H54 (cell line): ENCODE data around the gene FGF14.
"Not testable (repeated sequence)": the region's sequence is repeated elsewhere in the genome, so short reads cannot be mapped to it uniquely, and the experiment has no call there.

Experiments
- DNase-seq: peaks from one replicate; pipeline ENCODE4 v3.0.0; 2011; ENCODE audit warnings: low spot score, mixed read lengths; ENCODE audit not compliant: insufficient read length
- FAIRE-seq: peaks from 3 replicates; lab custom pipeline; 2011; peaks lifted over from hg19 to GRCh38; lab: Jason Lieb, UNC
- POLR2A ChIP-seq: IDR thresholded peaks from 2 replicates; pipeline ENCODE4 v1.6.1; 2011; ENCODE audit warnings: low read depth, mild to moderate bottlenecking, low read length

The FGF14 gene

DNA sequence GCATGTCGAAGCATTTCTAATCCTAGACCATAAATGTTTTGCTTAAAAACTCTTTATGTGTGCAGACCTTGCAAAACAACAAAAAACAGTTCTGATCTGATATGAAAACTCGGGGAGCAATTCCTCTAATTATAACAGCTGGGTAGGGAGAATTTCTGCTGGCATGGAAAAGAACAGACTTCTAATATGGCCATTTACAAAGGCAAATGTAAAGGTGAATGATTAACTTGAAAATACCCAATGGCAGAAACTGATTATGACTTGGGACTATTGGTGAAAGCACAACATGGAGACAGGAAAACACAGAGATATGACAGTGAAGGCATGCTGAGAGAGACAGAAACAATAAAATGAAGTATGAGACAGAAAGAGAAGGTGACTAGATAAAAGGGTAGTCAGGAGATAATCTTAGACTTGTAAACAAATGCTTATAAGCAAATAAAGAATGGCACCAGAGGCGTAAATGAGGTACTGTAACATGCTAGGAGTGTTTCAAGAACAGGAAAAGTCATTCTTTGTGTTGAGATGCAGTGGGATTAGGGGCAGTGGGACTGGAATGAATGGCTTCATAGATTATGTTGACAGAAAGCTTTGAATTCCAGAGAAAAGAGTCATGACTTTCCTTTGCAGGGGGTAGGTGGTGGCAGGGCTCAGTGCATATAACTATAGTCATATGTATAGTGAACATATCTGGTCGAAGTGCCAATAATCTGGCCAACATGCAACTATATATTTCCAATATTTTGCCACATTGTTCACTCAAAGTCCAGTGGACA, 556.4 kb downstream of the FGF14 start:
- FAIRE-seq (peak; percentile 80), DNase-seq (no peak)
- no peak for TF ChIP-seq POLR2A

DNA sequence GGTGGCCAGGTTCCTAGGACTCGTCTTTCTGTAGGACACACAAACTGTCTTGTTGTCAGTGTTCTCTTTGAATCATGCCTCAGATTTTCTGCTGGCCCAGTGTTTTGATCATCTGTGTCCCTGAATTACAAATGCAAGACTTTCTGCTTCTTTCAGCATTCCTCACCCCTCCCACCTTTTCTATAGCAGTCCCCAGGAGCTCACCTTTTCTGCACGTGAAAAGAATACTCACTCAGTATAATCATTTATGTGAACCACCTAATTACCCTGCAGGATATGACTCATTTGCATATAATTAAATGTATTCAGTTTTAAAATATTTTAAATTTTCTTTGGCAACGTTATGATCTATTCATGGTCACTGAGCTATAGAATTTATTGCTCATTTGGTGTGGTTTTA, 560.1 kb downstream of the FGF14 start:
- TF ChIP-seq POLR2A = no peak
- DNase-seq (no peak), FAIRE-seq (no peak)

DNA sequence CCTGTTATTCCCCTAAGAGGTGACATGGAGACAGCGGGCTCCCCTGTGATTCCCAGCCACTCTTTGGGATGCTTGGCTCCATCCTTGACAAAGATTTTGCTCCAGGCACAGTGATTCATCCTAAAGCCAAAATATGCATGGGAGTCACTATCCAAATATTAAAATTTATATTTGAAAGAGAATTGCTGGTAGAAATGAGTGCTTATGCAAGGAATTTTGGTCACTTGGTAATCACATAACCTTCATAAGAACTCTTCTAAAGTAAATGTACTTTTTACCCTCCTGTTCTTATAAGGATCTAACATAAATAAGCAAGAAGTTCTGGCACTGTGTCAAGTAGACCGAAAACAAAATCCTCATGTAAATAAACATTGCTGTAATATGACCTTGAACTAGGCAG, 563.5 kb downstream of the FGF14 start:
- FAIRE-seq (no peak), DNase-seq (no peak)
- TF ChIP-seq POLR2A = no peak

DNA sequence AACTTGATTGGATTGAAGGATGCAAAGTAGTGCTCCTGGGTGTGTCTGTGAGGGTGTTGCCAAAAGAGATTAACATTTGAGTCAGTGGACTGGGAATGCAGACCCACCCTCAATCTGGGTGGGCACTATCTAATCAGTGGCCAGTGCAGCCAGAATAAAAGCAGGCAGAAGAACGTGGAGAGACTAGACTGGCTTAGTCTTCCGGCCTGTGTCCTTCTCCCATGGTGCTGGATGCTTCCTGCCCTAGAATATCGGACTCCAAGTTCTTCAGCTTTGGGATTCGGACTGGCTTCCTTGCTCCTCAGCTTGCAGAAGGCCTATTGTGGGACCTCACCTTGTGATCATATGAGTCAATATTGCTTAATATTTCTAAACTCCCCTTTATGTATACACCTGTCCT, 564.1 kb downstream of the FGF14 start:
- DNase-seq, FAIRE-seq: not testable (repeated sequence)

DNA sequence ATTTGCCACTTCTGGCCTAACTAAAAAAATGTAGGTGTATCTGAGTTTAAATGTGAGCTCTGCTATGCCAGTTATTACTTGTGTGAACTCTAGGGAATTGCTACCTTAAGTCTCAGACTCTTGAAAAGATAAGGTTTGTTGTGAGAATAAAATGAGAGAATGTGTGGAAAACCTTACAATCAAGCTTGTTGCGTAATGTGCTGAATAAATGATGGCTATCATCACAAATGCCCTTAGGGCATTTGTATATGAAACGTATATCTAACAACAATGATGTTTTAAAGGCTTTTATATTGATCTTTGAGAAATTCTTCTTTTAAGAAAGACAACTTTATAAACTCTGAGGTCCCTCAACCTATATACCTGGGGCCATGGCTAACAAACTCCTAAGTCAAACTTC, 564.6 kb downstream of the FGF14 start:
- no peak for DNase-seq
- no peak for FAIRE-seq
- no peak for TF ChIP-seq POLR2A

DNA sequence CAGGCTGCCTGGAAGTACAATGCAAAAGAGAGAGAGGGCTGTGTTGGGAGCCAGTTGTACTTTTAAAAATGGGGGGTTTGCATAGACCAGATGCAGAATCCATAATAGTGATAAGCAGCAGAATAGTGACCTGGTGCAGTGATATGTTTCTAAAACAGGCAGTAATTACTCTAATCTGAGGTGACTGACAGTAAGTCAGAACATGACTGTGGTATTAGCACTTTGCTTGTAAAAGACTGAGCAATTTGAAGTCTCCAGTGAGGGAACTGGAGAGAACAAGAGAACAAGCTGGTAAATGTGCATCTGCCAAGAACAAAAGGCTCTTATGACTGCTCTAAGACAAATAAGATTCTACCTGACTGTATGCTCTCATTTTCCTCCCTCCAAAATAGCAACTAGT, 565.9 kb downstream of the FGF14 start:
- DNase-seq (no peak), FAIRE-seq (peak; percentile 50)
- no peak for TF ChIP-seq POLR2A

DNA sequence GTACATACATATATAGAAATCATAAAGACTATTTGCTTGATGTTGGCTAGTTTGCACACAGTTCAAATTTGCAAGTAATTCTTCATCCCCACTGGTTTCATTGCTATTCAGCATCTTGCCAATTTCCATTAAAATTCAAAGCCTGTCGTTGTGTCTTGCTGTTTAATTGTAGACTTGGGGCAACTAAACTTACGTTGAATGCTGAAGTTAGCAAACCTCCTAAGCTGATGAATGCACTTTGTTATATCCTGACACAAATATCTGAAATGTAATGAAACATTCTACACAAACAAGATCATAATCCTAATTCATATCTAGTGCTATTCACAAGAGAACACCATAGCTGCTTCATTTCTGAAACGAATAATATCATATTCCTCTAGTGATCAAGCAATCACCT, 568.2 kb downstream of the FGF14 start:
- DNase-seq (no peak), FAIRE-seq (no peak)
- no peak for TF ChIP-seq POLR2A

DNA sequence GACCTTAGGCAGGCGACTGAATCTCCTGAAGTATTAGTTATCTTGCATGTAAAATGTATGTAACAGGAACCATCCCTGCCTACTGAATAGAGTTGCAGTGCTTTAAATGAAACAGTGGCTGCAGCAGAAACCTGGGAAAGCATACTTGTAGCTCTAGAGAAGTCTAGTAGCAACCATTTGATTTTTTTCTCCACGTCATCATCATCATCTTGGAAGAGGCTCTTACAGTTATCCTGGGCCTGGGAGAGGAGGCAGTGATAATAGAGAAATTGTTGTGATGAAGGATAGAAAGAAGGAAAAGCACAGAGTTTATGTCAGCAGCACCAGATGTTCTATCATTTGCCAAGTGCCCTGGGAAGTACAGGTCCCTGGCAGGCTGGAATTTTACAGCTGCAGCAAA, 571.8 kb downstream of the FGF14 start:
- no peak for DNase-seq
- TF ChIP-seq POLR2A = no peak
- FAIRE-seq = peak; percentile 11

DNA sequence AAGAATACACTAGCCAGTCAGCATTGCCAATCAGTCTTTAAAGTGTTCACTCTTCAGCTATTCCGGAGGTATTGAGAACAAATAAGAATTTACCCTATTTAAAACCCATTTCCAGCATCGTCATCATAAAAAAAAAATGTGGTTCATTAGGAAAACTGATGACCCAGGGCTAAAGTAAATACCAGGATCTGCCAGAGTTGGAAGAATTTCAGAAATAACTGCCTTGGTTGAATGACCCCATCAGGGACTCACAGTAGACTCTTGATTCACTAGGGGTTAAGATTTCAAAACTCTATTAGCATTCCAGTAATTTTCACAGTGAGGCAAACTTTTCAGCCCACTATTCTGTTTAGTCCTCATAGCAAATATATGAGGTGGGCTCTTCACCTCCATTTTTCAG, 572.4 kb downstream of the FGF14 start:
- no peak for FAIRE-seq
- no peak for DNase-seq
- no peak for TF ChIP-seq POLR2A

DNA sequence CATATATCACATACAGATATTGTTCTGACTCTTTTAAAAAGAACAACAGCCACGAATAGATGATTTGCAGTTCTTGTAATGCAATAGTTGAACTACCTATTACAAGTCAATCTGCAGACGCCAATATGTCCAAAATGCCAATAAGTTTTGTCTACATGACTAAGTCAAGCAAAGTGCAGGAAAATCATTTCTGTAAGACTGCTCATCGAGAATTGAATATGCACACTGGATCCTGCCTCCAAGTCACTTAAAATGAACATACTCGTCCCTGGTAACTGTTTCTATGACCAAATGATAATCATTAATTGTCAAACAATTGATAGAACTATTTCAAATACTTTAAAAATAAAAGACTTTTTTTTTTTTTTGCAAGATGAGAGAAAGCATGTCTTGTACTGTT, 573.7 kb downstream of the FGF14 start:
- no peak for TF ChIP-seq POLR2A
- FAIRE-seq = no peak
- DNase-seq = no peak

DNA sequence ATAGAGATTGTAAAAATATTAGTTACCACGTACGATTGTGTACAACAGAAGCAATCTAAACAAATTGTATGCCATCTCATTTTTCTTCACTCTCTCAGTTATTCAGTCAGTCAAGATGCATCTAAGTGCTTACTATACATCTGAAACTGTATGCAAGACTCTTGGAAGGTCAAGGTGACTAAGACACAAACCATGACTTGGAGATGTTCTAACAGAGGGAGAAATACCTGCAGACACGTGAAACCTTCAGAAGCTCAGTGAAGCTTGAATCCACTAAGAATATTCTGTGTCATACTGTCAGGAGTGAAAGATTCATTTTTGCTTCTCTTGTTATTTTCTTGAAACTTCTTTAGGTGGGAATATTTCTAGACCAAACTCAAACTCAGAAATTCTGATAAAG, 584.0 kb downstream of the FGF14 start:
- DNase-seq (no peak), FAIRE-seq (no peak)
- TF ChIP-seq POLR2A = no peak

DNA sequence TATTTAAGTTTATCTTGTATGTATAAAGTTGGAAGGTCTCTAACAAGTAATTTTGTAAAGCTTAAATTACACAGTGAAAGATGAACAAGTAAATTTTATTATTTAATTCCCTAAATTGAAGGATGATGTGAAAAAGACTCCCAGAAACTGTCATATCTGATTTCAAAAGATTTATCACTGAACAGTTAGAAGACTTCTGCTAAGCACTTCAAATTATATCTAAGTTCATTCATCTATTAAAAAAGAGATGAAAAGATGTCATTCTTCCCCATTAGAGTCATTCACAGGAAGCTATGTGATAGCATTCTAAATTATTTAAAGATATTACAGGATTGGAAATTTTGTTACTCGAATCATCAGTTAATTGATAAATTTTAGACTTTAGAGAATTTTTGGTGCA, 590.0 kb downstream of the FGF14 start:
- FAIRE-seq = no peak
- DNase-seq = no peak
- no peak for TF ChIP-seq POLR2A

DNA sequence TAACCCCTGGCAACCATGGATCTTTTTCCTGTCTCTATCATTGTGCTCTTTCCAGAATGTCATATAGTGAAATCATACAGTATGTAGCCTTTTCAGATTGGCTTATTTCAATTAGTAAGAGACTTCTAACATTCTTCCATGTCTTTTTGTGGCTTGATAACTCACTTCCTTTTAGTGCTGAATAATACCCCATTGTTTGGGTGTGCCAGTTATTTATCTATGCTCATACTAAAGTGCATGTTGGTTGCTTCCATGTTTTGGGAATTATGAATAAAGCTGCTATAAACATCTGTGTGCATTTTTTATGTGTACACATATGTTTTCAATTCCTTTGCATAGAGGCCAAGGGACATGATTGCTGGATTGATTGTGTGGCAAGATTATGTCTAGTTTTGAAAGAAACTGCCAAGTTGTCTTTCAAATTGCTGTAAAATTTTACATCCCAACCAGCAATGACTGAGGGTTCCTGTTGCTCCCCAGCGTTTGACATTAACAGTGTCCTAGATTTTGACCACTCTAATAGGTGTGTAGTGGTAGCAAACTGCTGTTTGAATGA, 590.5 kb downstream of the FGF14 start:
- DNase-seq (no peak), FAIRE-seq (peak; percentile 82)
- no peak for TF ChIP-seq POLR2A

DNA sequence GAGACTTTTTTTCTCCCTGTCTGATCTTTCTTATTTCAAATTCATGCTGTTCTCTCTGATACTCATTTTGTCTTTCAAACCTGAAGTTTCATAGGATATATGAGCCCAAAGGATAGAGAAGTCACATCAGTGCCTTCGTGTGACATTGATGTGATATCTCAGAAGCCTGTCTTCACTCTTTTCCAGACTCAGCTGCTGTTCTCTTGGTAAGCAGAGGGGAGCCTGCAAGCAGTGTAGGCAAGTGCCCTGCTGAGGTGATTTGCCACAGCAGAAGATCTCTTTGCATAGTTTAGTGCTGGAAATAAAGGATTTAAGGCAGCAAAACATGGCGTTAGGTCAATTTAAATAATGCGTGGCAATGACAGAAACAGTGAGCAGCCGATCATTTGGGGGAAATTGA, 602.7 kb downstream of the FGF14 start:
- peak; percentile 27 for FAIRE-seq
- no peak for TF ChIP-seq POLR2A
- no peak for DNase-seq

DNA sequence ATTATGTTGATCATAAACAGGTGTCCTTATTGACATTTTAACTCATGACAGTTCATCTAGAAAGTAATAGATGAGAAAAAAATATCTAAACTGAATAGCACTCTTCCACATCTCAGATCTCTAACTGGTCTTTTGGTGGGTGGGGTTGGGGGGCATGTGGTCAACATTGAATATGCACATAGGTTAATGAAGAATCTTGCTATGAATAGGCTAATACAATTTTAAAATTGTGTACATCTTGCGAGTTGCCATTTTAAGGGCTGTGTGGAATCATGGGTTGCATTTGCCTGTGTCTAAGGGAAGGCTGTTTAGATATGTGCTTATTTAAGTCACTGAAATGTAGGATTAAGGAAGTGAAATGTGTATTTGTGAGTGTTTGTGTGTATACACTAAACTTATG, 603.4 kb downstream of the FGF14 start:
- no peak for DNase-seq
- peak; percentile 62 for FAIRE-seq
- TF ChIP-seq POLR2A = no peak

DNA sequence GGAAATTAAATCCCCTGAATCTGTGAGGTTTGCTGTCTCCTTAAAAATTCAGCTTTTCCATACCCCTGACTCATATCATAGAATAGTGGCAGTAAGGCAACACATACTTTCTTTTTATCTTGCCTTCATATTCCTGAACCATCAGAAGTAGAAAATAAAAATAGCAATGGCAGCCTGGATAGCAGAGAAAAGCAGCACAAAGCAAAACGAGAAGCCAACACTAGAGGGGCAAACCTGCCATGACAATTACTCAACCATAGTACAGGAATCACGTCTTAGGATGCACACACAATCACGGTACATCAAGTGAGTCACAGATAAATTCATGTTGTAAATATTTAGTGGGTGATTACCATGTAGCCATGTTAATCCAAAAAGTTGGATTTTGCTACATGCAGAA, 606.4 kb downstream of the FGF14 start:
- no peak for DNase-seq
- TF ChIP-seq POLR2A = no peak
- FAIRE-seq = peak; percentile 53
